ENCODE measurements around the gene ARAP3.
"Not testable (repeated sequence)": the region's sequence is repeated elsewhere in the genome, so short reads cannot be mapped to it uniquely, and the experiment has no call there.

The ARAP3 gene, protein sequence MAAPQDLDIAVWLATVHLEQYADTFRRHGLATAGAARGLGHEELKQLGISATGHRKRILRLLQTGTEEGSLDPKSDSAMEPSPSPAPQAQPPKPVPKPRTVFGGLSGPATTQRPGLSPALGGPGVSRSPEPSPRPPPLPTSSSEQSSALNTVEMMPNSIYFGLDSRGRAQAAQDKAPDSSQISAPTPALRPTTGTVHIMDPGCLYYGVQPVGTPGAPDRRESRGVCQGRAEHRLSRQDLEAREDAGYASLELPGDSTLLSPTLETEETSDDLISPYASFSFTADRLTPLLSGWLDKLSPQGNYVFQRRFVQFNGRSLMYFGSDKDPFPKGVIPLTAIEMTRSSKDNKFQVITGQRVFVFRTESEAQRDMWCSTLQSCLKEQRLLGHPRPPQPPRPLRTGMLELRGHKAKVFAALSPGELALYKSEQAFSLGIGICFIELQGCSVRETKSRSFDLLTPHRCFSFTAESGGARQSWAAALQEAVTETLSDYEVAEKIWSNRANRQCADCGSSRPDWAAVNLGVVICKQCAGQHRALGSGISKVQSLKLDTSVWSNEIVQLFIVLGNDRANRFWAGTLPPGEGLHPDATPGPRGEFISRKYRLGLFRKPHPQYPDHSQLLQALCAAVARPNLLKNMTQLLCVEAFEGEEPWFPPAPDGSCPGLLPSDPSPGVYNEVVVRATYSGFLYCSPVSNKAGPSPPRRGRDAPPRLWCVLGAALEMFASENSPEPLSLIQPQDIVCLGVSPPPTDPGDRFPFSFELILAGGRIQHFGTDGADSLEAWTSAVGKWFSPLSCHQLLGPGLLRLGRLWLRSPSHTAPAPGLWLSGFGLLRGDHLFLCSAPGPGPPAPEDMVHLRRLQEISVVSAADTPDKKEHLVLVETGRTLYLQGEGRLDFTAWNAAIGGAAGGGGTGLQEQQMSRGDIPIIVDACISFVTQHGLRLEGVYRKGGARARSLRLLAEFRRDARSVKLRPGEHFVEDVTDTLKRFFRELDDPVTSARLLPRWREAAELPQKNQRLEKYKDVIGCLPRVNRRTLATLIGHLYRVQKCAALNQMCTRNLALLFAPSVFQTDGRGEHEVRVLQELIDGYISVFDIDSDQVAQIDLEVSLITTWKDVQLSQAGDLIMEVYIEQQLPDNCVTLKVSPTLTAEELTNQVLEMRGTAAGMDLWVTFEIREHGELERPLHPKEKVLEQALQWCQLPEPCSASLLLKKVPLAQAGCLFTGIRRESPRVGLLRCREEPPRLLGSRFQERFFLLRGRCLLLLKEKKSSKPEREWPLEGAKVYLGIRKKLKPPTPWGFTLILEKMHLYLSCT (N-terminal part only)

DNA sequence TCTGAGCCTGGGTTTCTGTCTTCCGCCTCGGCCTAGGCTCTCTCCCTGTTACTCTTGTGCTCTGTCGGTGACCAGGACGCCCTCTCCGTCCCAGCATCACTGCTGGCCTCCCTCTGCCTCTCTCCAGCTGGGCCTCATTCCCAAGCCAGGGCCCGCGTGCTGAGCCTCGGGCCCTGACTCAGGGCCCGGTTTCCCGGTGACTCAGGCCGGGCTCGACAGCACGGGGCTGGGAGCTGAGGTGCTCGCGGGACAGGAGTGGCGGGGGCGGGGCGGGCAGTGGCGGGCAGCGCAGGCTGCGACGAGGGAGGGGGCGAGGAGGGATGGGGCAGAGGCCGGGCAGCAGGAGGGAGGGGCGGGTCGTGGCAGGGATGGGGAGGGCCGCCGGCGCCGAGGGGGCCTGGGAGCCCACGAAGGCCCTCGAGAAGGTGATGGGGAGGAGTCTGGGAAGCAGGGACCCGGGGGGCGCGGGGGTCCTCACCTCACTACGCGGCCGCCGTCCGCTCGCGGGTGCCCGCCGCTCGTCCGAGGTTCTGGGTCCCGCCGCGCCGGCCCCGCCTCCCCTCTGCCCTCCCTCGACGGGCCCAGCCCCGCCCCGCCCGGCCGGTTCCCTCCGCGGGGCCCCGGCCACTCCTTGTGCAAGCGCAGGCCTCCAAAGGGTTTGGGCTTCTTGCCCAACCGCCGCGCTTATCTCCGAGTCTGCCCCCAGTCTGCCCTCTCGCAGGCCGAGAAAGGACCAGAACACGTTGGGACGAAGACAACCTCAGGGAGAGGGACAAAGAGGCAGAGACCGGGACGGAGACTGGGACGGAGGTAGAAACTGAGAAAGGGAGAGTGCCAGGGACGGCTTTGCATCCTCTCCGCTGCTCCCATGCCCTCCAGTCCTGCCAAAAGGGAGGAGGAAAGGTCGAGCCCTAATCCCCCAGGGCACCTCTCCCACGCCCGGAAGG is at the start of gene ARAP3:
ARAP3 (minus strand) TSS at position 536 of the 947 bp plus-strand sequence. CDS start 1,744 bp downstream, outside the sequence.
- peak; percentile 36 for DNase-seq

GRCh38 chr5:141729387-141730006 is 47.5 kb upstream of the ARAP3 start:
- DNase-seq: no peak

DNA sequence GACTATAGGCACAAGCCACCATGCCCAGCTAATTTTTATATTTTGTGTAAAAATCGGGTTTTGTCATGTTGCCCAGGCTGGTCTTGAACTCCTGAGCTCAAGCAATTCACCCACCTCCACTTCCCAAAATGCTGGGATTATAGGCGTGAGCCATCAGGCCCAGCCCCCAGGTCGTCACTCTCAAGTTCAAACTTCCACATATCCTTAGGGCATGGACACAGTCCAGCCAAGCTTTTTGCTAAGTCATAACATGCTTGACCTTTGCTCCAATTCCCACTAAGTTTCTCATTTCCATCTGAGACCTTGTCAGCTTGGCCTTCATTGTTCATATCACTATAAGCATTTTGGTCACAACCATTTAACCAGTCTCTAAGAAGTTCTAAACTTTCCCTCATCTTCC is 43.9 kb upstream of the ARAP3 start:
- DNase-seq: no peak

DNA sequence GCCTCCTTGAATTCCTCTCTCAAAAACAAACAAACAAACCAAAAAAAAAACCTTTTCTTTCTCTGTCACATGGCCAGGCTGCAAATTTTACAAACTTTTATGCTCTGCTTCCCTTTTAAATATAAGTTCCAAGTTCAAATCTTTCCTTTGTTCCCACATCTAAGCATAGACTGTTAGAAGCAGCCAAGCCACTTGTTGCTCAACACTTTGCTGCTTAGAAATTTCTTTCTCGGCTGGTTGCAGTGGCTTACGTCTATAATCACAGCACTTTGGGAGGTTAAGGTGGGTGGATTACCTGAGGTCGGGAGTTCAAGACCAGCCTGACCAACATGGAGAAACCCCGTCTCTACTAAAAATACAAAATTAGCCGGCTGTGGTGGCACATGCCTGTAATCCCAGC is 43.1 kb upstream of the ARAP3 start:
- not testable (repeated sequence) for DNase-seq

DNA sequence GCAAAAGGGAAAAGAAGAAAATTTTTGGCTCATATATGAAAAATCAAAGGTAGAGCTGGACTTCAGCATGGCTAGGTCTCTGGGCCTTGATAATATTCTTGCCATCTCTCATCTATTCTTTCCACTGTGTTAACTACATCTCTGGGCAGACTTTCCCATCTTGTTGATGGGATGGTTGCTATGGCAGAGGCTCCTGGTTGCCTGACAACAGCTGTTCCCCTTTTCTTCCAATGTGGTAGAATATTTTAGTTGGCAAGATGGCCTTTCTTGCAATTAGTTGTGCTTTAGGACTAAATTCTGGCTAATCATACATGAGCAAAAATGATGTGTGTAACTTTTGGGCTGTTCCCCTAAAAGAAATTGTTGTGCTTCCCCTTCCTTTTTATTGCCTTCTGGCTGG is 40.2 kb upstream of the ARAP3 start:
- no peak for DNase-seq

GRCh38 chr5:141717043-141717442 is 35.0 kb upstream of the ARAP3 start:
- DNase-seq: no peak

- no peak for DNase-seq
Observed at GRCh38 chr5:141716468-141716867, 34.4 kb upstream of the ARAP3 start.

DNA sequence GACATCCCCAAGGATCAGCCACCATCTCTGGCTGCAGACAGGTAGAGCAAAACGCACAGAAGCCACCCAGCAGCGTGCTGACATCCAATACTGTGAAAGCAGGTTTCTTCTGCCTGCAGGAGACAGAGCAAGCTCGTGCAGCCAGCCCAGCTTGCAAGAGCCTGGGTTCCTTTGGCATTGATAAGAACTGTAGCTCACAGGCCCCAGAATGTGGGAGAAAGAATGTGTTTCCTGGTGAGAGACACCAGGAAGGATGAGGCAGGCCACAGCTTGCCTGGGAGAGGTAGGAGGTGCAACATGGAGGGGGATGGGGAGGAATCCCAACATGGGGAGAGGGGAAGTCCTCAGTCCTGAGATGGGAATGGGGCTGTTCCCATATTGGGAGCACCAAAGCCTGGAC is 34.0 kb upstream of the ARAP3 start:
- no peak for DNase-seq

GRCh38 chr5:141715346-141715905 is 33.4 kb upstream of the ARAP3 start:
- DNase-seq: no peak

- DNase-seq: no peak
Observed at GRCh38 chr5:141714542-141715310, 32.7 kb upstream of the ARAP3 start.

DNA sequence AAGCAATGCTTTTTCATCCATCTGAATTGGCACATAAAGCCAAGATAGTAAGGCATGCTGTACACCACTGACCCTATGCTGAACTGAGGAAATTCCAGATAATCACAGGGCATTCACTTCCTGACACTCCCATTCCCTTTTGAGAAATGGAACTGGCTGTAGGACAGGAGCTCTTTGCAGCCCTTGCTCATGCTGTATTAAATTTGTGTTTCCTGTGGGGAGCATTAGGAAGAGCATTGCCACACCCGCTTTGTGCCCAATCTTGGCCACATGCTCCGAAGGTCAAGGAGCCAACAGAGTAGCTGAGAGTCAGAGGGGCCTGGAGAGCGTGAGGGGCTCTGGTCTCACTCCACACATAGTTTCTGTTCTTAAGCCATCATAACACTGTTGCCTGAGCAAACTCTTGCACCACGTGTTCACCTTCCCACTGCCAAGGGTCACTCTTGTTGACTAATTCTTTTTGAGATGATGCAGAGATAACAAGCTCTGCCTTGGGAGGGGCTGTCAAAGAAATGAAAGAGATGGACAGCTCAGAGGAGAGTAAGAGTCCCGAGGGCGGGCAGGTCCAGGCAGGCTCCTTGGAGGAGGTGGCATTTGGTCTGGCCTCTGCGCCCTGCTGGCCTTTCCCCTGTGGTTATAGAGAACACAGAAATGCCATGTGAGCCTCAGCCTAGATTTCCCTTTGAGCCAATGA is 31.7 kb upstream of the ARAP3 start:
- DNase-seq: no peak

DNA sequence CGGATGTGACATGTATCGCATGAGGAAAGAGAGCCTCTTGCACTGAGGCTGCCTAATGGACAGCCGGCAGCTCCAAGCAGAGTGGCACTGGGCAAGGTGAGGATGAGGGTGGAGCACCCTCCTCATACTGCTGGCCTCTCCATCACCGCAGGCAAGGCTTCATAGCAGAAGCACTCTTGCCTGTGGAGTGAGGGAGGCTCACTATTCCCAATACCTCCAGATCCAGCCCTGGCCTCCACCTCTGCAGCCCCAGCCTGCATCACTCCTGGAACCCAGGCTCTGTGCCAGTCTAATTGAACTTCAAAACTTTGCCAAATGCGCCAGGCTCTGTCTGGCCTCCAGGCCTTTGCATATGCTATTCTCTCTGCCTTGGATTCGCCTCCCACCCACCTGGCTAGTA is 29.7 kb upstream of the ARAP3 start:
- DNase-seq: no peak

DNA sequence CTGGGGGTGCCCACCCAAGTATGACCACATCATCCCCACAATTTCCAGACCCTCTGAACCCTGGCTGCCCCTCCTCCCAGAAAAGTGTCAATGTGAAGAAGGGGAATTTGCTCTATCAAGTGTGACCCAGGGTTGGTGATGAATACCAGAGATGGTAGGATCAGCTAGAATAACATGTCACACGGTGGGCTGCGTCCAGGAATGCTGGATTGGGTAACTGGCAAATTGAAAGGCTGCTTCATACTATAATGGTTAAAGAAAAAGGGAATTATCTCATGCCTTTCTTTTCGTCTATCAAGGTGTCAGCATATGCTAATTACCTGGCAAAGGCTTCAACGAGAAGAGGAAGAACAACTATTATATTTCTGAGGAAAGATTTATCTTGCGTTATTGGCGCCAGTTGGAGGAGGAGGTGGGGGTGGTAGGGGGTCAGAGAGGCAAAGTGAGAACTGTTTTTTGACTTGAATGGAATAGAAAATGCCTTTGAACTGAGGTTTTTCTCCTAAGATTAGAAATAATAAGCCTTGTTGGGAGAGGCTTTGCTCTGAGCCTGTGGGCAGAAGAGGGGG is 27.8 kb upstream of the ARAP3 start:
- no peak for DNase-seq

DNA sequence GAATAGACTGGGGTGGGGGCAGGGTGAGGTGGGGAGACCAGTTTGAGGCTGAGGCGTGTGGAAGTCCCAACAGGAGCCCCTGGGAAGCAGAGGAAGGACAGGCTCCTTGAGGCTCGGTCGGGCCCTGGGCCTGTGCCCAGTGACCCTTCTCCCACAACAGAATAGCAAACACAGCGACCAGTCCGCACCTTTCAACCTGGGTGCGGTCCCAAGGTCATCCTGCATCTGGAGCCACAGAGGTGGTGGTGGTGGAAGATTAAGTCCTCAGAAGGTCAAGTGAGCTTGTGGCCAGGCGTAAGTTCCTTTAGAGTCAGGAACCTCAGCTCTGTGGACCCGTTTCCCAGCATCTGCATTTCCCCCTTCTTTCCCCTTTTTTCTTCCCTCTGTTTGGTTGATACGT is 26.0 kb upstream of the ARAP3 start:
- no peak for DNase-seq

DNA sequence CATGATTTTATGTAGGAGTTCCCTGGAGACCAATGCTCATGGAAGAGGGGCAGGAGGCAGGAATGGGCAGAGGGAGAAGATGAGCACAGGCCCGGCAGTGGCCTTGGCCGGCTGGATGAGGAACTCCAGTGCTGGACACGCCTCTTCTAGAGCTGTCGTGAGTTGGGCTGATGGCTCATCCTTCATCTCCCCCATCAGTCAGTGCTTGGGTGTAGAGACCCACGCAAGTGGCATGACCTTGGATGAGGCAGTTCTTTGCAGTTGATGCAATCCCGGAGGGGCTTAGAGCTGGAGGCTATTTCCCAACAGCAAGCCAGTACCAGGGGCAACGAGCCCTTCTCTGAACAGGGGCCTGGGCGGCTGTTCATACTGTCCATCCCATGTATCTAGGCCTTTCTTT is 25.5 kb upstream of the ARAP3 start:
- no peak for DNase-seq

- DNase-seq: no peak
Observed at GRCh38 chr5:141706121-141706520, 24.1 kb upstream of the ARAP3 start.

- DNase-seq: no peak
Observed at GRCh38 chr5:141705469-141705868, 23.4 kb upstream of the ARAP3 start.

DNA sequence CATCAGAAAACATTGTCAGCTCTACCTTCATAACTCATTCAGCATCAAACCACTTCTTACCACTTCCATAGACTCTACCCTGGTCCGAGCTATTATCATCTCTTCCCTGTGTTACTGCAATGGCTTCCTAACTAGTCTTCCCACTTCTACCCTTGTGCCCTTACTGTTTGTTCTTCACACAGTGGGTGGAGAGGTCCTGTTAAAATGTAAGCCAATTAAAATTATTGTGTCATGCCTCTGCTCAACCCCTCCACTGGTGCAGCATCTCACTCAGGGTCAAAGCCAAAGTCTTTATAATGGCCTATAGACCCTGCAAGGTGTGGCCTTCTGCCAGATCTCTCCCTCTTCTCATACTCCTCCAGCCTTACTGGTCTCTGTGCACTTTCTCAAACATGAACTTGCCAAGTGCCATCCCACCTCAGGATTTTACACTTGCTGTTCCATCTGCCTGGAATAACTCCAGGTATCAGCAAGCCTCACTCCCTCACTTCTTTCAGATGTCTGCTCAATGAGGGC is 22.8 kb upstream of the ARAP3 start:
- DNase-seq: no peak

DNA sequence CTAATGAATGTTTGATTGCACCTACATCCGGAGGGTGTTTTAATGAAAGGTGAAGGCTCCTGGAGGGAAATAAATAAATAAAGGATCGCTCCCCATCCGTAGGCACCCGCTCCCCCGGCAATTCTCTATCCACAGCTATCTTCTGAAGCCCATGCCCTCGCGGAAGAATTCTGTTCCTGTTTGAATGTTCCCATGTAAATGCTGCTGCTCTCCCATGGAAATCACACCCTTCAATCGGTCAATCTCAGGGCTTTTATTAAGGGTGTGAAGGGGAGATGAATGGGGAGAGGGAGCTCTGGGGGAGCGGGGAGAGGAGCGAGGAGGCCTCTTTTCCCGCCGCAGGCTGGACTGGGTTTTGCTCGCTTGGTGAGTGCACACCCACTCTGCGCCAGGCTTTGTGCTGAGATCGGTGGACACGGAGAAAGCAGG is 21.1 kb upstream of the ARAP3 start:
- no peak for DNase-seq

Measured in stimulated activated naive CD4-positive, alpha-beta T cell treated with Interleukin-2 at 50 U/mL for 16 hours (primary cell).